NK-92 treated with Interleukin-12 subunit alpha and Interleukin-12 subunit beta, amount 100 ng/mL, for 24 hours (cell line): ENCODE measurements around the gene PLEKHH1.

Source experiments
- DNase-seq: peaks from one replicate; lab custom pipeline; 2025; lab: John Stamatoyannopoulos, UW

PLEKHH1 gene

GRCh38 chr14:67630186-67630585 lies 97.1 kb downstream of the PLEKHH1 start:
- no peak for DNase-seq

GRCh38 chr14:67630938-67631337 lies 97.8 kb downstream of the PLEKHH1 start:
- no peak for DNase-seq

- DNase-seq, result no peak
Measured at GRCh38 chr14:67633451-67634147, 100.5 kb downstream of the PLEKHH1 start.

GRCh38 chr14:67636361-67636919 lies 103.3 kb downstream of the PLEKHH1 start:
- DNase-seq, result no peak

- DNase-seq, result no peak
Measured at GRCh38 chr14:67638642-67639041, 105.6 kb downstream of the PLEKHH1 start.
